Ramos (cell line): ENCODE measurements around the gene TAS1R2.

Source experiments
- in situ Hi-C: fragments of 300-500 bp; cut with MboI; formaldehyde crosslinking; loops from one replicate; pipeline ENCODE4 v1.14.3; 2022; ENCODE audit warnings: low sequenced_read_pairs; ENCODE audit not compliant: unreplicated experiment

Gene TAS1R2

GRCh38 chr1:18831656-18832055 is 27.8 kb downstream of the TAS1R2 start:
- in situ Hi-C loops: no loop called here

- in situ Hi-C loops: no loop called here
These were observed 28.9 kb downstream of the TAS1R2 start for GRCh38 chr1:18830596-18830995.

- in situ Hi-C loops: no loop called here
These were observed 29.8 kb downstream of the TAS1R2 start for GRCh38 chr1:18829671-18830070.

GRCh38 chr1:18828224-18828623 is 31.2 kb downstream of the TAS1R2 start:
- in situ Hi-C loops: no loop called here

- in situ Hi-C loops: loop anchor here (5.0 kb wide), 1 partner anchor 226 kb away; no protein-coding TSS in a partner anchor
These were observed 36.0 kb downstream of the TAS1R2 start for GRCh38 chr1:18823438-18823837.

GRCh38 chr1:18820791-18821641 is 38.4 kb downstream of the TAS1R2 start:
- in situ Hi-C loops: loop anchor here (5.0 kb wide), 1 partner anchor 224 kb away; no protein-coding TSS in a partner anchor

- in situ Hi-C loops: loop anchor here (5.0 kb wide), 1 partner anchor 223 kb away; no protein-coding TSS in a partner anchor
These were observed 39.3 kb downstream of the TAS1R2 start for GRCh38 chr1:18819986-18820790.

- in situ Hi-C loops: no loop called here
These were observed 40.3 kb downstream of the TAS1R2 start for GRCh38 chr1:18819203-18819602.

- in situ Hi-C loops: no loop called here
These were observed 41.5 kb downstream of the TAS1R2 start for GRCh38 chr1:18817795-18818435.

GRCh38 chr1:18817316-18817715 is 42.1 kb downstream of the TAS1R2 start:
- in situ Hi-C loops: no loop called here

GRCh38 chr1:18816808-18817207 is 42.7 kb downstream of the TAS1R2 start:
- in situ Hi-C loops: no loop called here

GRCh38 chr1:18814874-18815531 is 44.5 kb downstream of the TAS1R2 start:
- in situ Hi-C loops: no loop called here

- in situ Hi-C loops: no loop called here
These were observed 45.0 kb downstream of the TAS1R2 start for GRCh38 chr1:18814425-18814824.

GRCh38 chr1:18812453-18812939 is 47.0 kb downstream of the TAS1R2 start:
- in situ Hi-C loops: no loop called here

- in situ Hi-C loops: no loop called here
These were observed 47.6 kb downstream of the TAS1R2 start for GRCh38 chr1:18811733-18812452.

- in situ Hi-C loops: no loop called here
These were observed 49.2 kb downstream of the TAS1R2 start for GRCh38 chr1:18809953-18810899.

- in situ Hi-C loops: no loop called here
These were observed 50.9 kb downstream of the TAS1R2 start for GRCh38 chr1:18808550-18808949.

- in situ Hi-C loops: no loop called here
These were observed 52.0 kb downstream of the TAS1R2 start for GRCh38 chr1:18807334-18808063.
